GM04503 (cell line): ENCODE results near the gene TMPRSS6.

Experiments used
- DNase-seq: peaks from one replicate; pipeline ENCODE4 v3.0.0-alpha.2; 2012; ENCODE audit warnings: low read depth

The TMPRSS6 gene

DNA sequence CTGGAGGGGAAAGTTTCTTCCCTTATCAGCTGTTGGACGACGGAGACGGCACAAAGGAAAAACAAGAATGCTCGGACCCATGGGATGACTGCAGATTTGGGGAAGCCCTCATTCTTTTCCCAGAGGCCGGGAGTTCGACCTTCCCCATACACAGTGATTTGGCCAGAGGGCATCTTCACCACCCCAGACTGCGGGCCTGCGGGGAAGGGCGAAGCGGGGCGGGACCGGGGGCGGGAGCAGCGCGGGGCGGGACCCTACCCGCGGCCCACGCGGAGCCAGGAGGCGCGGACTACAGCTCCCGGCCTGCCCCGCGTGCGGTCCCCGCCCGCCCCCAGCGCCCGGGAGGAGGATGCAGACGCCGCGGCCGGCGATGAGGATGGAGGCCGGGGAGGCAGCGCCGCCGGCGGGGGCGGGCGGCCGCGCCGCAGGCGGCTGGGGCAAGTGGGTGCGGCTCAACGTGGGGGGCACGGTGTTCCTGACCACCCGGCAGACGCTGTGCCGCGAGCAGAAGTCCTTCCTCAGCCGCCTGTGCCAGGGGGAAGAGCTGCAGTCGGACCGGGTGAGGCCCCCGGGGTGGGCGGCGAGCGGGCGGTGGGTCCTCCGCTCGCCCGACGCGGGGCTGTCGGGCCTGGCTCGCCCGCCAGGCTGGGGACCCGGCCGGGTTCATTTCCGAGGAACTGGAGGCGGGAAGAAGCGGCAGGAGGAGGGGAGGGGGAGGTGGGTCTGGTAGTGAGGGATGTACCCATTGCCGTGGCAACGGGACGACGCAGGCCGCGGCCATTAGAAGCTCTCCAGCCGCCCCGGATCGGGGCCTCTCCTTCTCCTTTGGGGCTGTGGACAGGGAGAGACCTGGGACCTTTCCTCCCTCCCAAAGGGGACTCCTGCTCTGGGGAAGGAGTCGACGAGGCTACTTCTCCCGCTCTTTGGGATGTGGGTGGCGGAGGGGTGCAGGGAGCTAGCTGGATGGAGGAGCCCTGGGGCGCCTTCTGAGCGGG lies 57.8 kb downstream of the TMPRSS6 start, which contains the start of gene KCTD17:
Gene KCTD17 (plus strand): TSS at position 352 of the 995 bp plus-strand sequence. CDS start 19 bp downstream, at position 371.
- no peak for DNase-seq

DNA sequence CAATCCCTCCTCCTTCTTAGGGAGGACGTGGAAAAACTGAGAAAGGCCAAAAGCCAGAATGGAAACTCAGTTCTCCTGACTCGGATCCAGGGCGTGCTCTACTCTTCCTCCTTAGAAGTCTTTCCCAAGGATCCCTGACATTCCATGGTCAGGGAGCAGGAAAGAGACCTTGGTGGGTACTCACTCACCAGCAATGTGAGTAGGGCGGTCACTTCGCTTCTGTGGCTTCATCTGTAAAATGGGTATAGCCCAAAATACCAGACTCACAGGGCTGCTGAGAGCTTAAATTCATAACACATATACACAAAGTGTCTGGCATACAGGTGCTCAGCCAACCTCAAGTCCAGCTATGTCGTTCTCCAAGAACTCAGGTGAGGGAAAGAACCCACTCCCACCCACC lies 58.6 kb downstream of the TMPRSS6 start:
- DNase-seq: no peak

DNA sequence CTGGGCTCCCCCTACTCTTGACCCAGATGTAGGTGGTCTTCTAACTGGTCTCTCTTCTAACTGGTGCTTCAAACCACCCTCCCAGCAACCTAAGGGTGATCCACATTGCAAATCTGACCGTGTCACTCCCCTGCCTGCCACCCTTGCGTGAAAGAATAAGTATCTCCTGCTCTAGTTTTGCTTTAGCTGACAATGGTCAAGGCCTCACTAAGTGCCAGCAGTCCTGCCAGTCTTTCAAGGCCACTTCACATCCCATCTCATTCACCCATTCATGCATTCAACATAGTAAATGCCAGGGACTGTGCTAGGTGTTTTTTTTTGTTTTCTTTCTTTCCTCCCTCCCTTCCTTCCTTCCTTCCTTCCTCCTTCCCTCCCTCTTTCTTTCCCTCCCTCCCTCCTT lies 60.3 kb downstream of the TMPRSS6 start:
- DNase-seq: no peak

DNA sequence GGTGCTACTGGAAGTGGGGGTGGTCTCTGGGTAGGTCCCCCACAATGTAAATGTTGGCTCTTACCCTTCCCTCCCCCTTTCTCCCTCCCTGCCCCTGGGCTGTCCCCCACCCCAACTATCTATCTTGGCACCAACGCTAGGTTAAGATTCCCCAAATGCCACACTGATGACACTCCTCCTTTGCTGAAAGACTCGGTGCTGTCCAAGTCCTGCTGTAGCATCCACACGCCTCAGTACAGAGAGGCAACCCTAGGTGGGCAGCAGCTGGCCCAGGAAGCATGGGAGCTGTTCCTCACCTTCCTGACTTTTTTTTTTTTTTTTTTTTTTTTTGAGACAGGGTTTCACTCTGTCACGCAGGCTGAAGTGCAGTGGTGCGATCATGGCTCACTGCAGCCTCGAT lies 61.4 kb downstream of the TMPRSS6 start:
- DNase-seq: no peak

DNA sequence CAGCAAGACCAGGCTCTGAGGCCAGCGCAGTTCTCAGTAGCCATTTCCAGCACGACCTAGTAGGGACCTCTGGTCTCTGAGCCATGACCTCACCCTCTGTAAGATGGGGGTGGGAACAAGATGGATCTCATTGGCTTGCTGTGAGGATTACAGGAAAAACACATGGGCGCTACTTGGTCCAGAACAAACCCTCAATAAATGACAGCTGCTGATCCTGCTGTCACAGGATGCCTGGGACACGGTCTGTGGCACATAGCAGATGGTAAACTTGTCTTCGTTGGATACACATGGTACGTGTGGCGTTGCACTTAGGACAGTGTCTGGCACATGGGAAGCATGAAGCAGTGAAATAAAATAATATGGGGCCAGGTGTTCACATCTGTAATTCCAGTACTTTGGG lies 62.5 kb downstream of the TMPRSS6 start:
- no peak for DNase-seq

DNA sequence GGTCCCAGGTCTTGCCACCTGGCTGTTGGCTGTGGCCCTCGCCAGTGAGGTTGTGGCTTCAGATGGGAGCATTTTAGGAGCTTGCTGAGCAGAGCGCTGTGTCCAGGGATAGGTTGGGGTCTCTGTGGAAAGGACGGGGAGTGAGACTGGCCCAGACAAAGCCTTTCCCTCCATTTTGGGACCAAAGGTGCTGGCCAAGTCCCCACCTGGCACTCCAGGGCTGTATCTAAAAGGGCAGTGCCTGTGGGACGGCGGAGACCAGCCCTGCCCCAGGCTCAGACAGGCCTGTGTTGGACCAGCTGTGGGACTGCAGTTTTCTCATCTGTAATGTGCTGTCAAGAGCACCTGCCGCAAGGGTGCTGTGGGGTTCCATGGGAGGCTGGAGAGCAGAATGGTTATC lies 62.9 kb downstream of the TMPRSS6 start:
- no peak for DNase-seq

DNA sequence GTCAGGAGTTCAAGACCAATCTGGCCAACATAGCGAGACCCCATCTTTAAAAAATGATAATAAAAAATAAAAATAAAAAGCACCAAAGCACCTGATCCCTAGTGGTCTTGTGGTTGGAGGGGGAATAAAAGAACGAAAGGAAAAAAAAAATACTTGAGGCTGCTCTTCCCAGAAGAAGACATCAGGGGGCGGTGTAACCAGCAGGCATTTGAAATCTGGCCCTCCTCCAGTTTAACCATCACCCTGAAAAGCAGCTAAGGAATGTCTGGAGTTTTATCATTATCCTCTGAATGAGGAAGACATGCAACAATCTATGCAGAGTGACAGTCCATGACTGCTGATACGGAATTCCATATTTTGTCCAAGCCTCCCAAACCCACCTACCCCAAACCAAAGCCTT lies 63.6 kb downstream of the TMPRSS6 start:
- DNase-seq: no peak

DNA sequence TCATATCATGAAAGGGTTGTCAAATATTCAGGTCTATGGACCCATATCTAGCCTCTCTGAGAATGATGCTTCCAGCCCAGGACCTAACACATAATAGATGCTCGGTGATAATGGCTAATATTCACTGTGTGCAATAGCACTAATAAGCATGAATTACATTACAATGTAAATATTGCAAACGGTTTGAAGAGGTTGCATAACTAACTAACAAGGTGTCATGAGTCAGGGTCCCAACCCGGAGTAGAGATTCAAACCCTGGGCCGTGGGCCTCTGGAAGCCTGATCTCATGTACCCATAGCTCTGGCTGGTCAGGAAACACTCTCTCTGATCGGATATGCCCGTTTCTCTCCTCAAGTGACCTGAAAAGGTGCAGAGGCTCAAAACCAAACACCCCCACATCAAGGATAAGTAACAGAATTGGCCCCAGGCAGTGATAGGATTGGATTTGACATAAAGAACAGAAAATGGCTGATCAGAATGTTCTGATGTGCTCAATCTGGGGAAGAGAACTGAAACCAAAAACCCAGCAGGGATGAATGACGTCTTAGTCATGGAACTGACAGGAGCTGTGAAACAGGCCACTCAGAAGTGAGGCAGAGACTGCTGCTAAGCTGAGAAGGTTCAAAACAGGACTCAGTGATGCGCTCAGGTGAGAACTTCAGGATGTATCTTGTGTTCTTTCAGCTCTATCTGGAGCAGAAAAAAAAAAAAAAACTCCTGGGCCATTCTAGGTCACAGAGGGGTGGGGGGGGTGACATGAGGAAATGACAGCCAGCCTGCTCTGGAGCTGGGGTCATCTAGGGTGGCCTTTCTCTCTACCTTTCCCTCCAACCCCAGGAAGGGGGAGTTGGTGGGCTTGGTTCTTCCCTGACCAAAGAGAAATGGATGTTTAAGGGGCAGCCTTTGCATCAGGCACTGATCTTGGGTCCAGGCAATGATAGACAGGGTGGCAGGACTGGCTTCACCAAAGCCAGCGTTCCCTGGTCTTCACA lies 64.6 kb downstream of the TMPRSS6 start:
- no peak for DNase-seq

DNA sequence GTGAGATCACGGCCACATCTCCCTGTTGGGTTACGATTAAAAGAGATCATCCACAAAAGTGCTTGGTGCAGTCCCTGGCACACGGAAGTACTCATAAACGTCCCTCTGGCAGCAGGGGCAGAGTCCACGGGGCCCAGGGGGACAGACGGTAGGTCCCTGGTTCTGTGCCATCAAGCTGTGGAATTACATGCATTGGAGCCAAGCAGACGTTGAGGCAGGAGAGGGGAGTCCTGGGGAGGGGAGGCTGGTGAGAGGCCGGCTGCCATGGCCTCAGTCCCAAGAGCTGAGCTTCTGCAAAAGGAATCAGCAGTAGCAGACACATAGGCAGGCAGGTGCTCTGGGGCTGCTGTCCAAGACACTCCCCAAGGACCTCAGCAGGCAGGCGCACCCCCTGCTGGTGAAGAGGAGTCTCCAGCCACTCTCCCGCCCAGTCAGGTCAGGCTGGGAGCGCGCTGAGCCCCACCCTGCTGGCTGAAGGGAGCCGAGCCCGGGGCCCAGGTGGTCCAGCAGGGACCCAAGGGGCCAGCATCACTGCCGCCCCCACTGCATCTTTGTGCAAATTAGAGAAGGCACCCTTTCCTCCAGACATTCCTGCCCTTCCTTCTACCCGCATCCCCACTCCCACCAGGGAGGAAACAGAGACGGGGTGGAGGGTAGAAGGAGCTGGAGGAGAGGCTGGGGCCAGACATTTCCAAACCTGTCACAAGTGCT lies 65.5 kb downstream of the TMPRSS6 start:
- DNase-seq: no peak

DNA sequence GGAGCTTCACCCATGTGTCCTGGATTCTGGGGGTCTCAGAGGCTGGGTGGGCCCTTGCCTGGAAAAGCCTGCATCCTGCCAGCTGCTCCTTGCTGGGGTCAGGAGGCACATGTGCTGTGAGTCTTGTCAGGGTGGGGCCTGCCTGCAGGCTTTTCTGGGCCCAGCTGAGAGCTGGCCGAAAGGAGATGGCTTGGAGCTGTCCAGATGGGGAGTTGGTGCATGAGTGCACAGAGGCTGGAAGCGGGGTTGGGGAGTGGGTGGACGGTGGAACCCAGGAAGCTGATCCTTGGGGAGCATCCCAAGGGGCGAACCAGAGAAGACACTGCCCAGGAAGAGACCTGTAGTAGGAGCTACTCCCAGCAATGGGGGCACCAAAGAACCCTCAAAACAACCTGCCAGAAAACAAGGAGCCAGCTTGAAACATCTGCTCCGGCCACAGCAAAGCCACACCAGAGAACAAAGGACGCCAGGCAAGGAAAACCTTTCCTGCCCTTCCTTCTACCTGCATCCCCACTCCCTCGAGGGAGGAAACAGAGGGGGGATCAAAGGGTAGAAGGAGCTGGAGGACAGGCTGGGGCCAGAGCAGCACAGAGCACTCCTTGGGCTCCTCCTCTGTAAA lies 66.2 kb downstream of the TMPRSS6 start:
- no peak for DNase-seq

DNA sequence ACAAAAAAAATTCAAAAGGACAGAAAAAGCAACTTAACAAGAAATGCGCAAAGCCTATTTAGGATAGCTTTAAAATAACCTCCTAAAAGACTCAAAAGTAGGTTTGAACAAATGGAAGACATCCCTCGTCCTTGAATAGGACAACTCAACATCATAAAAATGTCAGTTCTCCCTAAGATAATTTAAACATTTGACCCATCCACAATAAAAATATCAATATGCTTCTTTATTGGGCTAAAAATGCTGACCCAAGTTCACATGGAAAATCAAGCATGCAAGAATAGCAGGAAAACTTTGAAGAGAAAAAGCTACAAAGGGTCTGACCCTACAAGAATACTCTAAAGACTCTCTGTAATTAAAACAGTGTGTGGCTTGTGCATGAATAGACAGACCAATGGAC lies 70.0 kb downstream of the TMPRSS6 start:
- DNase-seq: no peak

DNA sequence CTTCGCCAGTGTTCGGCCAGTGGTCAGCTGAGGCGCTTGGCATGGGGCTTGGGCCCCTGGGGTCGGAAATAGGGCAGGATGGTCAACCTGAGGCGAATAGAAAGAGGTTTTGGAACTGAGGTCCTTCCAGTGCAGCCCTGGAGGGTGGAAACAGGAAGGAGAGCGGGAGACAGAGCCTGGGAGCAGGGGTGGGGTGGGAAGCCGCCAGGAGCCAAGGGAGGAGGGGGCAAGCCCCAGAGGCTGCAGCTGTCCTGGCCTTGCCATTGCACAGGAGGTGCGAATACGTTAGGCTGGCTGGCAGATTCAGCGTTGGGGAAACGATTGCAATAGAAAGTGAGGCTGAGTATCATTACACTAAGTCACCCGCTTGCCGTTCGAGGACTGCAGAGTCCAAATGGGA lies 71.8 kb downstream of the TMPRSS6 start:
- no peak for DNase-seq

DNA sequence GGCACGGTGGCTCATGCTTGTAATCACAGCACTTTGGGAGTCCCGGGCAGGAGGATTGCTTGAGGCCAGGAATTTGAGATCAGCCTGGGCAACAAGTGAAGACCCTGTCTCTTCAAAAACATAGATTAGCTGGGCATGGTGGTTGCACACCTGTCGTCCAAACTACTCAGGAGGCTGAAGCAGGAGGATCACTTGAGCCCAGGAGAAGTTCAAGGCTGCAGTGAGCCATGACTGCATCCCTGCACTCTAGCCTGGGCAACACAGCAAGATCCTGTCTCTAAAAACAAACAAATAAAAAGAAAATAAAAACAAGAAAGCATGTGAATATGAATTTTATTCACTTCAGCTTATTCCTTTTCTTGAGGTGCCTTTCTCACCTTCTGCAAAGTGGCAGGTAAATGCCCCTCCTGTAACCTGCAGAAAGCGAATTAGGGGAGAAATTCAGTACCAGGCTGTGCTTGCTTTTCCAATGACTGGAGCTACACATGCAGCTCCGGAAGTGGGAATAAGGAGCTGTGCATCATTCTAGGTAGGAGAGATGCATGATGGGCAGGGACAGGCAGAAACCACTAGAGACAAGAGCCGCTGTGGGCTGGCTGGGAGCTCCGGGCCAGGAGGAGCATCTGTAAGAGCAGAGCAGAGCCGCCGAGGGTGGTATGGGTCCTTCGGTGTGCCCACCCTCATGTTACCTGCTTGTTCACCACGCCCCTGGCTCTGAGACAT lies 72.7 kb downstream of the TMPRSS6 start:
- DNase-seq: no peak

DNA sequence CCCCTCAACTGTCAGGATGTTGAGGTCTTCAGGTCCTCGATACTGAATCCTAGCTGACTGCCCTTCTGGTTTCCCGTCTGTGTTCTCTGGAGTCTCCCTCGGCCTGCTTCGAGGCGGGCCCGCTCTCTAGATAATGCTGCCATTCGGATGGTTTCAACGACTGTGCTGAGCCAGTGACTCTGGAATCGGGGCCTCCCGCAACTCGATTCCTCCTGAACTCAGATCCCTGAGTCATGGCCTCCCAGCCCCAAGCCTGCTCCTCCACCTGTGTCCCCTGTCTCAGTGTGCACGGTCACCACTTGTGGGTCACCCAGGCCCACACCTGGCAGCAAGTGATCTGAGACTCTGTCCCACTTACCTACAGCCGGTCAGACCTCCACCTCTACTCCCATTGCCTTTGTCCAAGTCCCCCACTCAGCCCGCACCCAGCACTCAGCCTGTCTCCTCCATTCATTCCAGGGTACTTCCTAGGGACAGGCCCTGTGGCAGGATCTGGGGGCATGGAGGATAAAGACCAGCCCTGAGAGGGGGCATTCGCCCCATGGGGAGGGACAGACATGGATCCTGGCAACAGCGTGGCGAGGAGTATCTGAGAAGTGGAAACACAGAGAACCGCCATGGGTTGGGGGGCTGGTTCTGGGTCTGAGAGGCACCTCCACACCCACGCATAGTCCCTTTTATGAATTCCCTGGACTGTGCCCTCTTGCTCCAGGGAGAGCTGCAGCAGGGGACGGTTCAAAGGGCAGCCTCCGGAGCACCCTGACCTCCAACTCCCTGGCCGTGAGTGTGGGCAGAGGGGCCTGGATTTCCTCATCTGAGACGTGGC lies 75.7 kb downstream of the TMPRSS6 start:
- no peak for DNase-seq

DNA sequence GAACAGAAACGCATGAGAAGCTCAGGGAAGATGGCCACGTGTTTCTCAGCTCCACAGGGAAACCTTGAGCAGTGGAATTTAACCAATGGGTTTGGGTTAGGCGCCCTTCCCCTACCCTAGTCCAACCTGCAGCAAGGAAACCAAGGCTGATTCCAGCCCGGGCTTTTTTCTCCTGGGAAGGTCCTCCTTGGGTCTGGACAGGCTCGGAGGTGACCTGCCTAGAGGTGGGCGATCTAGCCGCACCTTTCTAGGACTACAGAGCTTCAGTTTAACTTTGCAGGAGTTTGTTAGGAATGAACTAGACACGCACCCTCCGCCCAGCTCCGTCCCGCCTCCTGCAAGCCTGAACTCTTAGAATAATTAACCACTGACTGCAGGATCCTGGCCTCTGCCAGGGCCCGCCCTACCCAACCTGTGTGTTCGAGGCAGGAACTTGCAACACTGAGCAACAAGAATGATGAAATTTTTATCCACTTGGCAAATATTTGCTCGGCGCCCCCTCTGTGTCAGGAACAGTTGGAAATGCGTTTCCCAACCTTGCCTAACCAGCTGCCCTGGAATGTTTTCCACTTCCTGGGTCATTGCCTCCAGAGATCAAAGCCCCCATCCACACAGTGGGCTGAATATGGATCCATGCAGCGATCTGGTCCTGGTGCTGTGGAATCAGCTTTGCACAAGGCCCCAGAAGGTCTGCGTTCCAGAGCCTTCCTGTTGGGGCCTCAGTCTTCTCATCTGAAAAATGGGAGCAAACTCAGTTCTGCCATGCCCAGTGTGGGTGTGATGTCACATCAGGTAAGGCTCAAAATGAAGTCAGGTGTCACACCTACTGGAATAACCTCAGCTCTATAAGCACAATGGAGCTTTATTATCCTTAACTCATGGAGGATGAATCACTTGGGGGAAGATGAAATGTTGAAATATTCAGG lies 76.7 kb downstream of the TMPRSS6 start:
- no peak for DNase-seq

DNA sequence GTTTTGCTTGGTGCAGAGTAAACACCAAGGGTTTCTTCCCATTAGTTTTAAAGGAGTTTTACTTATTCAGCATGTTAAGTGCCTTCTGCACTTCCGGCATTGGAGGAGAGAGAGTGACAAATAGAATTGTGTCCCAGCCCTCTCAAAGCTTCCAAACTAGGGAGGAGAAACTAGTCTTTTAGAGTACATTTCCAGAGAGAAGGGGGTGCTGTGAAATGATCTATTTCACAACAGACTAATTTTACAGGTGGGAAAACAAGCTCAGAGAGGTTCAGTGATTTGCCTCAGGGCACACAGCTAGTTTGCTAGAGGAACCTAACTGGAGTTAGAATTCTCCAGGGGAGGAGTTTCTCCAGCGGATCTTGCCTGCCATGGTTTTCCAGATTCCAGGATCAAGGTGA lies 77.4 kb downstream of the TMPRSS6 start:
- DNase-seq: no peak

DNA sequence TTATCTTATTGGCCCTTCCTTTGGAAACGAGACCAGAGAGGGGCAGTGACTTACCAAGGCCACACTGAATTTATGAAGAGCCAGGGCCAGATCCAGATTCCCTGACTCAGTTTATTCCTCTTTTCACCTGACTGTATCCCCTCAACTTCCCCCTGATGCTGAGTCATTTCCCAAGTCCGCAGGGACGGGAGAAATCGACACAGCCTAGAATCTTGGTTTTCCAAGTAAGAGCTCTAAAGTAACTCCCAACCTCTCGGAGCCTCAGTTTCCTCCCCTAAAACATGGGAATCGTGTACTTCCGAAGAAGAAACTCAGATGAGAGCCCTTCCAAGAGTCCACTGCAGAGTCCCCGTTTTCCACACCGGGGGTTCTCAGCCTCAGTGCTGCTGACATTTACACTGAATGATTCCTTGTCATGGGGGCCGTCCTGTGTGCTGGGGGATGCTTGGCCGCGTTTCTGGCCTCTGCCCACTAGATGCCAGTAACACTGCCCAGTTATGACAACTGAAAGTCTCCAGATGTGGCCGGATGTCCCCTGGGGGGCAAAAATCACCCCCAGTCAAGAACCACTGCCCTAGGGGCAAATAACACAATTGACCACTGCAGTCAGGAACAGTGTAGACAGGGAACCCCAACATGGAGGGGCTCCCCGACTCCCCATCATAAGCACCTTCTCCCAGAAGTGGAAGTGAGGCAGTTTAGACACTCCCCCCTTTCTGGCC lies 78.8 kb downstream of the TMPRSS6 start:
- DNase-seq: no peak
